WTC11 (cell line): ENCODE results near the gene AFF3. TPM values are rescaled to one million over a fixed set of nuclear protein-coding genes. Genes with fewer than 3 reads are reported as not detected.

Source experiments
- ATAC-seq: fragments of 200-7000 bp; cut with Tn5 transposase; 2 replicates; pipeline ENCODE4 v1.10.0; 2021; ENCODE audit warnings: mild to moderate bottlenecking, moderate library complexity
- CTCF ChIA-PET: fragments of 300-600 bp; sonication (Branson Sonifier 250); formaldehyde crosslinking; loops from one replicate; lab custom pipeline; 2021; ENCODE audit warnings: antibody characterized with exemption; lab: Charles Lee
- POLR2A ChIA-PET: fragments of 350-600 bp; sonication (Branson Sonifier 250); formaldehyde crosslinking; loops from one replicate; lab custom pipeline; 2021; ENCODE audit warnings: antibody characterized with exemption; lab: Charles Lee
- DNase-seq: peaks from one replicate; pipeline ENCODE4 v3.0.0; 2021; ENCODE audit warnings: low spot score
- H3K27ac Mint-ChIP-seq: 2 replicates; pipeline ENCODE4 v1.8.0; 2021; ENCODE audit warnings: mixed read lengths
- H3K27me3 Mint-ChIP-seq: 2 replicates; pipeline ENCODE4 v1.8.0; 2021; ENCODE audit warnings: low read depth, mild to moderate bottlenecking, moderate library complexity, mixed read lengths
- H3K36me3 Mint-ChIP-seq: 2 replicates; pipeline ENCODE4 v1.8.0; 2021; ENCODE audit warnings: mixed read lengths
- H3K4me1 Mint-ChIP-seq: 2 replicates; pipeline ENCODE4 v1.8.0; 2022; ENCODE audit warnings: mixed read lengths
- H3K4me3 Mint-ChIP-seq: 2 replicates; pipeline ENCODE4 v1.8.0; 2021; ENCODE audit warnings: mild to moderate bottlenecking, moderate library complexity, mixed read lengths
- H3K9me3 Mint-ChIP-seq: 2 replicates; pipeline ENCODE4 v1.8.0; 2021; ENCODE audit warnings: mixed read lengths
- ATF1 ChIP-seq: sonication (generic); formaldehyde crosslinking; IDR thresholded peaks from 2 replicates; pipeline ENCODE4 v1.8.1; 2023; ENCODE audit warnings: mild to moderate bottlenecking, moderate library complexity, missing genetic modification reagents
- EMX1 ChIP-seq: fragments of 250-450 bp; sonication (Bioruptor Pico); IDR thresholded peaks from 2 replicates; pipeline ENCODE4 v1.8.0; 2021; ENCODE audit warnings: mild to moderate bottlenecking
- ESRRA ChIP-seq: sonication (generic); formaldehyde crosslinking; IDR thresholded peaks from 2 replicates; pipeline ENCODE4 v1.8.1; 2022; ENCODE audit warnings: mild to moderate bottlenecking, missing genetic modification reagents, borderline replicate concordance
- FOXP1 ChIP-seq: sonication (generic); formaldehyde crosslinking; IDR thresholded peaks from 2 replicates; pipeline ENCODE4 v1.8.0; 2022; ENCODE audit warnings: missing genetic modification reagents, mild to moderate bottlenecking, moderate library complexity, borderline replicate concordance
- NFYB ChIP-seq: sonication (generic); formaldehyde crosslinking; conservative IDR thresholded peaks from 2 replicates; pipeline ENCODE4 v1.8.0; 2022; ENCODE audit warnings: low read depth, missing genetic modification reagents
- TCF7 ChIP-seq: sonication (generic); formaldehyde crosslinking; IDR thresholded peaks from 2 replicates; pipeline ENCODE4 v1.8.0; 2022; ENCODE audit warnings: mild to moderate bottlenecking, low read depth, missing genetic modification reagents, moderate library complexity
- ZBTB21 ChIP-seq: sonication (generic); formaldehyde crosslinking; IDR thresholded peaks from 2 replicates; pipeline ENCODE4 v1.8.1; 2023; ENCODE audit warnings: mild to moderate bottlenecking, missing genetic modification reagents, borderline replicate concordance
- ZNF396 ChIP-seq: fragments of 250-450 bp; sonication (Bioruptor Pico); IDR thresholded peaks from 2 replicates; pipeline ENCODE4 v1.8.0; 2021; ENCODE audit warnings: mild to moderate bottlenecking, moderate library complexity, borderline replicate concordance
- ZNF423 ChIP-seq: fragments of 250-450 bp; sonication (Bioruptor Pico); IDR thresholded peaks from 2 replicates; pipeline ENCODE4 v2.1.2; 2022; ENCODE audit warnings: mild to moderate bottlenecking, moderate library complexity
- total RNA-seq: library from RNA; stranded (reverse); gene quantifications from 3 replicates; pipeline ENCODE4 v1.2.3, GENCODE V29; 2021
- TF ChIP-seq, protein P1 (sequence below): sonication (generic); formaldehyde crosslinking; IDR thresholded peaks from 2 replicates; pipeline ENCODE4 v1.8.0; 2022; ENCODE audit warnings: missing genetic modification reagents
- TF ChIP-seq, protein P2 (sequence below): sonication (generic); formaldehyde crosslinking; IDR thresholded peaks from 2 replicates; pipeline ENCODE4 v1.8.0; 2023; ENCODE audit warnings: missing genetic modification reagents, mild to moderate bottlenecking, borderline replicate concordance
- TF ChIP-seq, protein P3 (sequence below): fragments of 250-450 bp; sonication (Bioruptor Pico); IDR thresholded peaks from 2 replicates; pipeline ENCODE4 v1.9.0; 2021; ENCODE audit warnings: mild to moderate bottlenecking, borderline replicate concordance
- TF ChIP-seq, protein P4 (sequence below): sonication (generic); formaldehyde crosslinking; IDR thresholded peaks from 2 replicates; pipeline ENCODE4 v1.8.1; 2023; ENCODE audit warnings: mild to moderate bottlenecking, missing genetic modification reagents
- TF ChIP-seq, protein P5 (sequence below): sonication (generic); formaldehyde crosslinking; IDR thresholded peaks from 2 replicates; pipeline ENCODE4 v1.8.1; 2023; ENCODE audit warnings: mild to moderate bottlenecking, moderate library complexity, missing genetic modification reagents

AFF3 gene
- total RNA-seq, 1 experiment from 2014 or later = 1.2 TPM

DNA sequence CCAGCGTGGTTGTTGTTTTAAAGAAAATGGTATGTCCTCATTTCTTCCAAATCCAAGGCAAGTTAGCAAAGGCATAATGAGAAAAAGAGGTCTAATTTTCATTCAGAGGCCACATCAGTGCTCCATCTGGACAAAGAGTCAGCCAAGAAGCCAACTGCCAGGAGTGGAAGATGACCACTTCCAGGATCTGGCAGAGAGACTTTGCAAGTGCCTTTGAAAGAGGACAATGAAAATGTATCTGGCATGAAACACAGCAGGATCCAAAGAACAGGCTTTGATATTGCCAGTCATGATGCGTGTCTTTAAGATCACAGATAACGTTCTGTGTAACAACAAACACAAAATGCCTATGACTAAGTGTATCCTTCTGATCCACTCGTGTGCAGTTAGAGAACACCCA lies 82.8 kb downstream of the AFF3 start:
- DNase-seq = no peak
- no peak for ATAC-seq
- H3K36me3 Mint-ChIP-seq = peaks cover 11% of the 10 kb centered on the region
- CTCF ChIA-PET = no interaction called here
- no peaks in the 10 kb centered on the region for H3K27me3 Mint-ChIP-seq
- peaks cover 14% of the 10 kb centered on the region for H3K9me3 Mint-ChIP-seq
- no peaks in the 10 kb centered on the region for H3K4me1 Mint-ChIP-seq
- TF ChIP-seq ZNF423 (no peak), TCF7 (CRISPR knock-in tag) (no peak), ATF1 (CRISPR knock-in tag) (no peak), NFYB (CRISPR knock-in tag) (no peak)
- TF ChIP-seq, protein P1, sequence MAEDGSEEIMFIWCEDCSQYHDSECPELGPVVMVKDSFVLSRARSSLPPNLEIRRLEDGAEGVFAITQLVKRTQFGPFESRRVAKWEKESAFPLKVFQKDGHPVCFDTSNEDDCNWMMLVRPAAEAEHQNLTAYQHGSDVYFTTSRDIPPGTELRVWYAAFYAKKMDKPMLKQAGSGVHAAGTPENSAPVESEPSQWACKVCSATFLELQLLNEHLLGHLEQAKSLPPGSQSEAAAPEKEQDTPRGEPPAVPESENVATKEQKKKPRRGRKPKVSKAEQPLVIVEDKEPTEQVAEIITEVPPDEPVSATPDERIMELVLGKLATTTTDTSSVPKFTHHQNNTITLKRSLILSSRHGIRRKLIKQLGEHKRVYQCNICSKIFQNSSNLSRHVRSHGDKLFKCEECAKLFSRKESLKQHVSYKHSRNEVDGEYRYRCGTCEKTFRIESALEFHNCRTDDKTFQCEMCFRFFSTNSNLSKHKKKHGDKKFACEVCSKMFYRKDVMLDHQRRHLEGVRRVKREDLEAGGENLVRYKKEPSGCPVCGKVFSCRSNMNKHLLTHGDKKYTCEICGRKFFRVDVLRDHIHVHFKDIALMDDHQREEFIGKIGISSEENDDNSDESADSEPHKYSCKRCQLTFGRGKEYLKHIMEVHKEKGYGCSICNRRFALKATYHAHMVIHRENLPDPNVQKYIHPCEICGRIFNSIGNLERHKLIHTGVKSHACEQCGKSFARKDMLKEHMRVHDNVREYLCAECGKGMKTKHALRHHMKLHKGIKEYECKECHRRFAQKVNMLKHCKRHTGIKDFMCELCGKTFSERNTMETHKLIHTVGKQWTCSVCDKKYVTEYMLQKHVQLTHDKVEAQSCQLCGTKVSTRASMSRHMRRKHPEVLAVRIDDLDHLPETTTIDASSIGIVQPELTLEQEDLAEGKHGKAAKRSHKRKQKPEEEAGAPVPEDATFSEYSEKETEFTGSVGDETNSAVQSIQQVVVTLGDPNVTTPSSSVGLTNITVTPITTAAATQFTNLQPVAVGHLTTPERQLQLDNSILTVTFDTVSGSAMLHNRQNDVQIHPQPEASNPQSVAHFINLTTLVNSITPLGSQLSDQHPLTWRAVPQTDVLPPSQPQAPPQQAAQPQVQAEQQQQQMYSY = no peak
- no peak overlapping the region for H3K4me3 Mint-ChIP-seq
- POLR2A ChIA-PET = no interaction called here
- no peak overlapping the region for H3K27ac Mint-ChIP-seq

DNA sequence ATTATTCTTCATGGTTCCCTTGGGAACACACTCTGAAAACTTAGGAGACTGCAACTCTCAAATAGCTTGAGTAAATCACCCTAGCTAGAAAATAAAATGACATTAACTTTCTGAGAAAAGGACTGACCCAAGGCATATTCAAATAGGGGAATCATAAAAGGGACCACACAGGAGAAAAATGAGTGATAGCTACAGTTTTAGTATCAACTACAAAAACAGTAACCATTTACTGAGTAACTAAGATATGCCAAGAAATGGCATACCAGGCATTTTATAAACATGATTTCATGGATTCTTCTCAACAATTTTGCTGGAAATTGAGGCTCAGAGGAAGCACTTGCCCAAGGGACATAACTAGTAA lies 84.5 kb downstream of the AFF3 start:
- no peaks in the 10 kb centered on the region for H3K27me3 Mint-ChIP-seq
- H3K27ac Mint-ChIP-seq = no peak overlapping the region
- H3K36me3 Mint-ChIP-seq = peaks cover 3% of the 10 kb centered on the region; the same call in 1 of the 2 replicates
- POLR2A ChIA-PET = no interaction called here
- no peak overlapping the region for H3K4me3 Mint-ChIP-seq
- no peak for ATAC-seq
- CTCF ChIA-PET = no interaction called here
- no peak for DNase-seq
- H3K9me3 Mint-ChIP-seq = peaks cover 4% of the 10 kb centered on the region
- H3K4me1 Mint-ChIP-seq = no peaks in the 10 kb centered on the region
- TF ChIP-seq, protein P2, sequence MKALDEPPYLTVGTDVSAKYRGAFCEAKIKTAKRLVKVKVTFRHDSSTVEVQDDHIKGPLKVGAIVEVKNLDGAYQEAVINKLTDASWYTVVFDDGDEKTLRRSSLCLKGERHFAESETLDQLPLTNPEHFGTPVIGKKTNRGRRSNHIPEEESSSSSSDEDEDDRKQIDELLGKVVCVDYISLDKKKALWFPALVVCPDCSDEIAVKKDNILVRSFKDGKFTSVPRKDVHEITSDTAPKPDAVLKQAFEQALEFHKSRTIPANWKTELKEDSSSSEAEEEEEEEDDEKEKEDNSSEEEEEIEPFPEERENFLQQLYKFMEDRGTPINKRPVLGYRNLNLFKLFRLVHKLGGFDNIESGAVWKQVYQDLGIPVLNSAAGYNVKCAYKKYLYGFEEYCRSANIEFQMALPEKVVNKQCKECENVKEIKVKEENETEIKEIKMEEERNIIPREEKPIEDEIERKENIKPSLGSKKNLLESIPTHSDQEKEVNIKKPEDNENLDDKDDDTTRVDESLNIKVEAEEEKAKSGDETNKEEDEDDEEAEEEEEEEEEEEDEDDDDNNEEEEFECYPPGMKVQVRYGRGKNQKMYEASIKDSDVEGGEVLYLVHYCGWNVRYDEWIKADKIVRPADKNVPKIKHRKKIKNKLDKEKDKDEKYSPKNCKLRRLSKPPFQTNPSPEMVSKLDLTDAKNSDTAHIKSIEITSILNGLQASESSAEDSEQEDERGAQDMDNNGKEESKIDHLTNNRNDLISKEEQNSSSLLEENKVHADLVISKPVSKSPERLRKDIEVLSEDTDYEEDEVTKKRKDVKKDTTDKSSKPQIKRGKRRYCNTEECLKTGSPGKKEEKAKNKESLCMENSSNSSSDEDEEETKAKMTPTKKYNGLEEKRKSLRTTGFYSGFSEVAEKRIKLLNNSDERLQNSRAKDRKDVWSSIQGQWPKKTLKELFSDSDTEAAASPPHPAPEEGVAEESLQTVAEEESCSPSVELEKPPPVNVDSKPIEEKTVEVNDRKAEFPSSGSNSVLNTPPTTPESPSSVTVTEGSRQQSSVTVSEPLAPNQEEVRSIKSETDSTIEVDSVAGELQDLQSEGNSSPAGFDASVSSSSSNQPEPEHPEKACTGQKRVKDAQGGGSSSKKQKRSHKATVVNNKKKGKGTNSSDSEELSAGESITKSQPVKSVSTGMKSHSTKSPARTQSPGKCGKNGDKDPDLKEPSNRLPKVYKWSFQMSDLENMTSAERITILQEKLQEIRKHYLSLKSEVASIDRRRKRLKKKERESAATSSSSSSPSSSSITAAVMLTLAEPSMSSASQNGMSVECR (CRISPR knock-in tag) = no peak
- TF ChIP-seq, protein P3, sequence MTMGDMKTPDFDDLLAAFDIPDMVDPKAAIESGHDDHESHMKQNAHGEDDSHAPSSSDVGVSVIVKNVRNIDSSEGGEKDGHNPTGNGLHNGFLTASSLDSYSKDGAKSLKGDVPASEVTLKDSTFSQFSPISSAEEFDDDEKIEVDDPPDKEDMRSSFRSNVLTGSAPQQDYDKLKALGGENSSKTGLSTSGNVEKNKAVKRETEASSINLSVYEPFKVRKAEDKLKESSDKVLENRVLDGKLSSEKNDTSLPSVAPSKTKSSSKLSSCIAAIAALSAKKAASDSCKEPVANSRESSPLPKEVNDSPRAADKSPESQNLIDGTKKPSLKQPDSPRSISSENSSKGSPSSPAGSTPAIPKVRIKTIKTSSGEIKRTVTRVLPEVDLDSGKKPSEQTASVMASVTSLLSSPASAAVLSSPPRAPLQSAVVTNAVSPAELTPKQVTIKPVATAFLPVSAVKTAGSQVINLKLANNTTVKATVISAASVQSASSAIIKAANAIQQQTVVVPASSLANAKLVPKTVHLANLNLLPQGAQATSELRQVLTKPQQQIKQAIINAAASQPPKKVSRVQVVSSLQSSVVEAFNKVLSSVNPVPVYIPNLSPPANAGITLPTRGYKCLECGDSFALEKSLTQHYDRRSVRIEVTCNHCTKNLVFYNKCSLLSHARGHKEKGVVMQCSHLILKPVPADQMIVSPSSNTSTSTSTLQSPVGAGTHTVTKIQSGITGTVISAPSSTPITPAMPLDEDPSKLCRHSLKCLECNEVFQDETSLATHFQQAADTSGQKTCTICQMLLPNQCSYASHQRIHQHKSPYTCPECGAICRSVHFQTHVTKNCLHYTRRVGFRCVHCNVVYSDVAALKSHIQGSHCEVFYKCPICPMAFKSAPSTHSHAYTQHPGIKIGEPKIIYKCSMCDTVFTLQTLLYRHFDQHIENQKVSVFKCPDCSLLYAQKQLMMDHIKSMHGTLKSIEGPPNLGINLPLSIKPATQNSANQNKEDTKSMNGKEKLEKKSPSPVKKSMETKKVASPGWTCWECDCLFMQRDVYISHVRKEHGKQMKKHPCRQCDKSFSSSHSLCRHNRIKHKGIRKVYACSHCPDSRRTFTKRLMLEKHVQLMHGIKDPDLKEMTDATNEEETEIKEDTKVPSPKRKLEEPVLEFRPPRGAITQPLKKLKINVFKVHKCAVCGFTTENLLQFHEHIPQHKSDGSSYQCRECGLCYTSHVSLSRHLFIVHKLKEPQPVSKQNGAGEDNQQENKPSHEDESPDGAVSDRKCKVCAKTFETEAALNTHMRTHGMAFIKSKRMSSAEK (CRISPR knock-in tag) = no peak
- TF ChIP-seq ZBTB21 (no peak), FOXP1 (CRISPR knock-in tag) (no peak), ESRRA (no peak), EMX1 (CRISPR knock-in tag) (no peak), ZNF396 (CRISPR knock-in tag) (no peak)
- TF ChIP-seq, protein P4, sequence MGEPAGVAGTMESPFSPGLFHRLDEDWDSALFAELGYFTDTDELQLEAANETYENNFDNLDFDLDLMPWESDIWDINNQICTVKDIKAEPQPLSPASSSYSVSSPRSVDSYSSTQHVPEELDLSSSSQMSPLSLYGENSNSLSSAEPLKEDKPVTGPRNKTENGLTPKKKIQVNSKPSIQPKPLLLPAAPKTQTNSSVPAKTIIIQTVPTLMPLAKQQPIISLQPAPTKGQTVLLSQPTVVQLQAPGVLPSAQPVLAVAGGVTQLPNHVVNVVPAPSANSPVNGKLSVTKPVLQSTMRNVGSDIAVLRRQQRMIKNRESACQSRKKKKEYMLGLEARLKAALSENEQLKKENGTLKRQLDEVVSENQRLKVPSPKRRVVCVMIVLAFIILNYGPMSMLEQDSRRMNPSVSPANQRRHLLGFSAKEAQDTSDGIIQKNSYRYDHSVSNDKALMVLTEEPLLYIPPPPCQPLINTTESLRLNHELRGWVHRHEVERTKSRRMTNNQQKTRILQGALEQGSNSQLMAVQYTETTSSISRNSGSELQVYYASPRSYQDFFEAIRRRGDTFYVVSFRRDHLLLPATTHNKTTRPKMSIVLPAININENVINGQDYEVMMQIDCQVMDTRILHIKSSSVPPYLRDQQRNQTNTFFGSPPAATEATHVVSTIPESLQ (CRISPR knock-in tag) = no peak
- TF ChIP-seq, protein P5, sequence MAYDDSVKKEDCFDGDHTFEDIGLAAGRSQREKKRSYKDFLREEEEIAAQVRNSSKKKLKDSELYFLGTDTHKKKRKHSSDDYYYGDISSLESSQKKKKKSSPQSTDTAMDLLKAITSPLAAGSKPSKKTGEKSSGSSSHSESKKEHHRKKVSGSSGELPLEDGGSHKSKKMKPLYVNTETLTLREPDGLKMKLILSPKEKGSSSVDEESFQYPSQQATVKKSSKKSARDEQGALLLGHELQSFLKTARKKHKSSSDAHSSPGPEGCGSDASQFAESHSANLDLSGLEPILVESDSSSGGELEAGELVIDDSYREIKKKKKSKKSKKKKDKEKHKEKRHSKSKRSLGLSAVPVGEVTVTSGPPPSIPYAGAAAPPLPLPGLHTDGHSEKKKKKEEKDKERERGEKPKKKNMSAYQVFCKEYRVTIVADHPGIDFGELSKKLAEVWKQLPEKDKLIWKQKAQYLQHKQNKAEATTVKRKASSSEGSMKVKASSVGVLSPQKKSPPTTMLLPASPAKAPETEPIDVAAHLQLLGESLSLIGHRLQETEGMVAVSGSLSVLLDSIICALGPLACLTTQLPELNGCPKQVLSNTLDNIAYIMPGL (CRISPR knock-in tag) = no peak
- TF ChIP-seq, protein P1 = no peak
